ENCODE data around the gene CASP1.
"Not testable (repeated sequence)": the region's sequence is repeated elsewhere in the genome, so short reads cannot be mapped to it uniquely, and the experiment has no call there.

CASP1 gene

GRCh38 chr11:105045676-105046296, 10.8 kb upstream of the CASP1 start:
- DNase-seq (ENCODE audit: low read depth, low spot score) = no peak

- not testable (repeated sequence) for DNase-seq (ENCODE audit: low read depth, low spot score)
Measured at GRCh38 chr11:105044557-105045524, 9.9 kb upstream of the CASP1 start, which contains the start of gene CARD16. CARD16 (minus strand) TSS chr11:105045335; CDS start chr11:105045297, 38 bp downstream.

GRCh38 chr11:105042178-105042577, 7.2 kb upstream of the CASP1 start:
- no peak for DNase-seq (ENCODE audit: low read depth, low spot score)

GRCh38 chr11:105040703-105041102, 5.8 kb upstream of the CASP1 start:
- DNase-seq (ENCODE audit: low read depth, low spot score) = no peak

DNA sequence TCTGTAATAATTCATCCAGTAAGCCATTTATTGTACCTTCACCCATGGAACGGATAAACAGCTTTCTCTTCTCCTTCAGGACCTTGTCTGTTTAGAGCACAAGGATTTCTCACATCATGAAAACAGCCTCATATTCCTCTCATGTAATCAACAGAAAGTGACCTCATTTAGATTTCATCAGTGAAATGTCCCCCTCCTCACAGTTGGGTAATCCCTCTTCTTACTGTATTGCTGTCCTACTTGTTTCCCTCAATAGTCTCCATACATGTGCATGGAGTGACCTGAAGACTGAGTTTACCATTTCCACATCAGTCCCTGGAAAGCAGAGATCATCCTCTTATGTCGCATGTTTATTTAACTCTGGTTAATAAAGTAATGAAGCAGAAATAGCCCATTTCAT, 556 bp downstream of the CASP1 start:
- DNase-seq (ENCODE audit: low read depth, low spot score) = not testable (repeated sequence)

- DNase-seq (ENCODE audit: low read depth, low spot score) = no peak
Measured at GRCh38 chr11:105033781-105034180, 1.2 kb downstream of the CASP1 start.

DNA sequence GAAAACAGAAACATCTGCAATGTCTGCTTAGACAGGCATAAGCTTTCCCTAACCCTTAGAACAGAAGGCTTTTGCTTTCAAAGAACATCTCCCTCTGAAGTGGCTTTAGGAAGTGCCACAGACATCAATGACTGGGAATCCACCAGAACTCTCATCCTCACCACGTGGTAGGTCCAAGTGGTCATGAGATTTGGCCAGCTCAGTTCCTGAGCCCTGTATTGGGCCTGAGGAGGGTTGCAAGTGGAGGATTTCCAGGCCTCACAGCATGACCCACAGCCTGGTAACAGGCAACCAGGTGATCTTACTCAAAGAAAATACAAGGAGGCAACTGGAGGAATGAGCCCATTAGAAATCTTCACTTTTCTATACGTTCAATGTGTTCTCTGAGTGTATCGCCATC, 1.6 kb downstream of the CASP1 start:
- no peak for DNase-seq (ENCODE audit: low read depth, low spot score)

GRCh38 chr11:105032495-105032894, 2.4 kb downstream of the CASP1 start:
- no peak for DNase-seq (ENCODE audit: low read depth, low spot score)

DNA sequence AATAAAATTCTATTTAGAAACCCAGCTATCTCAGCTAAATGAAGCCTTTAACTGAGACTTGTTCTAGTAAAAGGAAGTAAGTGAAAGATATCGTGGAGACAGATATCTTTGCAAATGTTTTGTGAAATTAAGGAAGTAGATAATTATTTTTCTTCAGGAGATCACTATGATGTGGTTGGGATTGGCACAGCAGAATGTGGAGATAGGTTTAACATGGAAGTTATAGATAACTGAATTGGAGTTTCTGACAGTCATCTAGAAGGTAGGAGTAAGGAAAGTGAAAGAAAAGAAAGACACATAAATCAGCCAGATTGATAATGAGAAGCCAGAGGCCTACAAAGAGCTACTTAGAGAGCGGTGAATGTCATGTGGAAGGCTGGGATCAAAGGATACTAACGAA, 7.3 kb downstream of the CASP1 start:
- no peak for DNase-seq (ENCODE audit: low read depth, low spot score)

- no peak for DNase-seq (ENCODE audit: low read depth, low spot score)
Measured at GRCh38 chr11:105024394-105024793, 10.6 kb downstream of the CASP1 start.

- DNase-seq (ENCODE audit: low read depth, low spot score) = no peak
Measured at GRCh38 chr11:105023003-105023402, 11.9 kb downstream of the CASP1 start, which contains the start of gene CASP5. CASP5 (minus strand) TSS chr11:105023168; CDS start chr11:105023136, 32 bp downstream.

DNA sequence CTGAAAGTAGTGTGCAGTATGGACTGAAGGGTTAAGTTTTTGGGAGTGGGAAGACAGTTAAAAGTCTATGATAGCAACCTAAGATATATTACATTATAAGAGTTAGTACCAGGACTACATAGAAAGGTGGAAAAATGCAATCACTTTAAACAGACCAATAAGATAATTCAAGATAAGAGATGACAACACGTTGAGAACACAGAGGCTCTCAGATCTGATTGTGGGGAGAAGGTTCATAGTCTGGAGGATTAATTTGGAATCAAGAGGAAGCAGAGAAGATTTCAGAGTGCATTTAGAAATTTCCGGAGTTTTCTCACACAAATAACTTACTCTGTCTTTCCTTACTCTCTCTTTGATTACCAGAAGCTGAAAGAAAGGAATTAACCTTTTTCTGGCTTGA, 12.4 kb downstream of the CASP1 start:
- no peak for DNase-seq (ENCODE audit: low read depth, low spot score)

DNA sequence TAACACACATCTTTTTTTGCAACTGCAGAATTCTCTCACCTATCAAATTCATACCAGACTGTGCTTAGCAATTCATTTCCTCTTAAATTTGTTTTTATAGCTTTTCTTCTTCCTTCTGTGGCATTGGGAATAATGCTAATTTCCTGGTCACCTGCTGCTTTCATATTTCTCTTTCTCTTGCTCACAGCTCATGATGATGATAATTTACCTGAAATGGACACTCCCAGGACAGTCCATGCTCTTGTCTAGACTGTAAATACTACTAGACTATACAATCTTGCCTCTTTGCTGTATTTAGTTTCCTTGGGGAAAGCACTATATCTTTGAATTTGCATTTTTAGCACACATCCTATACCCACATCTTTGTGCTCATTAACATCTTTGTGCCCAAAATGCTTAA, 27.5 kb downstream of the CASP1 start:
- DNase-seq (ENCODE audit: low read depth, low spot score) = no peak

DNA sequence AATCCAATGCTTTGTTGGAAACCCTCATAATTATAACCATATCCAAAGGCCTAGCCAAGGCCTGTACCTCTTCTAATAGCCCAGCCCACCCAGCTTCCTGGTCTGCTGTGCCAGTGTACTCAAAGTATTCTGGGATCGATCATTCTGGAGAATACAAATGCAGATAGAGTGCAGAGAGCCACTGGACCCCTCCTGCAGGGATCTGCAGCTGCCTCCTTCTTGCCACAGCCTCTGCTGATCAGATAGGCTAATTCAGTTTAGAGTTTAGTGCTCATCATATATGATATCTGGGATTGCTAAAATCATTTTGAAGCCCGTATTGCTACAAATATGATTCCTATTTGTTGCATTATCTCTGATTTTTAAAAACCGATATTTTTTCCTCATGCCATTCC, 29.5 kb downstream of the CASP1 start:
- DNase-seq (ENCODE audit: low read depth, low spot score) = no peak

DNA sequence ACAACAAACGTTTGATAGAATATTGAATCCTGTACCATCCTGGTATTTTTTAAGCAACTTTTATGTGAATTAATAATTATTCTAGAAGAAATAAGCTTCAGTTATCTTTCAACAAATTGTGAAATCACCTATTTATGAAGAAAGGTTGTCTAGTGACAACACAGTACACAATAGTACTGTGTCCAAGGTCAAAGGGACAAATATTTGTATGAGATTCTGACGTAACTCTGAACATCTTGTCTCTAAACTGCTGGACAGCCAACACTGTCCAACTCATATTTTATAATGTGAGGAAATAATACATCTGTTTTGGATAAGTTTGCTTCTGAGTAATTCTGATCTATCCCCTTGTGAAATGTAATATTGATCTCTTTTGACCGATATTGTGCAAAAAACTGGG, 30.9 kb downstream of the CASP1 start:
- DNase-seq (ENCODE audit: low read depth, low spot score) = no peak

- DNase-seq (ENCODE audit: low read depth, low spot score) = no peak
Measured at GRCh38 chr11:105003151-105003550, 31.8 kb downstream of the CASP1 start.

DNA sequence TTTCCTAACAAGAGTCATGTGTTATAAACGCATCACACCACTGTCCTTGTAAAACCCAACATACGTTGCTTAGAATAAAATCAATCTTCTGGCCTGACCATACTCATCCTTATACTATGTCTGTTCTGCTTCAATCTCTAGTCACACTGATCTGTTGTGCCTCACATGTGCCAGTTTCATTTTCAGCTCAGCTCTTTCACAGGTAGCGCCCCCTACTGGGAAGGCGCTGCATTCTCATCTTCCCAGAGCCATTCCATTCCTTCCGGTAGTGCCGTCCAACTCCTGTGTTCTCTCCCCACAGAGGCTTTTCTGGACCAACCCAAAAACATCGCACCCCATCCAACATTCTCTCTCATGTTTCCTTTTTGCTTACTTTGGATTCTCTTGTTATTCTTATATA, 34.1 kb downstream of the CASP1 start:
- DNase-seq (ENCODE audit: low read depth, low spot score) = peak; percentile 8

DNA sequence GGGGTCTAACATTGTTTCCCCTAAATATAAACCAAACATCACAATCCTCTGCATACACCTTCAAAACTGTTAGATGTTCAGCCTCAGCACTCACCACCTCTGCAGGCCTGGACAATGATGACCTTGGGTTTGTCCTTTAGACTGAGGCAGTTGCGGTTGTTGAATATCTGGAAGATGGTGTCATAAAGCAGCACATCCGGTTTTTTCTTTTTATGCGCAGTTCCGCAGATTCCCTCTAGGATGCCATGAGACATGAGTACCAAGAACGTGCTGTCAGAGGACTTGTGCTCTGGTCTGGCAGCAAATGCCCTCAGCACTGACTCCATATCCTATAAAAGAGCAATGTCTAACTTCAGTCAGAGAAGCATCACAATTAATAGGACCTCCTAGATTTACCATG, 34.8 kb downstream of the CASP1 start:
- DNase-seq (ENCODE audit: low read depth, low spot score) = no peak

GRCh38 chr11:104999721-105000120, 35.2 kb downstream of the CASP1 start:
- DNase-seq (ENCODE audit: low read depth, low spot score) = no peak

DNA sequence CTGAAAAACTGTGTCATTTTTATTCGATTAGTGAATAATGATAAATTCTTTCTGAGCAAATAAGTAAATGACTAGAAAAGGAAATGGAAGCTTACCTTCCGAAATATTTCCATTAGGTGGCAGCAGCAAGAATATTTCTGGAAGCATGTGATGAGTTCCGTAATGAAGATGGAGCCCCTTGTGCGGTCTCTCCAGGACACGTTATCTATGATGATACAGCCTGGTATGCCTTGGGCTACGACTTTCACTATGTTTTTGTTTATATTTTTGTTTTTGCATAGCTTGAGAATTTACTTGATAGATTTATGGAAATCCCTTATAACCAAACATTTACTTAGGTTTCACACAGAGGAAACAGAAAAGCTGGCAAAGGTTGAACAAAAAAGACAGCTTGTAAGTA, 37.7 kb downstream of the CASP1 start:
- DNase-seq (ENCODE audit: low read depth, low spot score) = no peak

GRCh38 chr11:104995001-104995408, 39.9 kb downstream of the CASP1 start:
- DNase-seq (ENCODE audit: low read depth, low spot score) = no peak

- DNase-seq (ENCODE audit: low read depth, low spot score) = no peak
Measured at GRCh38 chr11:104992781-104993180, 42.2 kb downstream of the CASP1 start.

GRCh38 chr11:104991994-104992393, 43.0 kb downstream of the CASP1 start:
- no peak for DNase-seq (ENCODE audit: low read depth, low spot score)

Data from activated CD4-positive, CD25-positive, alpha-beta regulatory T cell treated with anti-CD3 and anti-CD28 coated beads, Interleukin-2, amount 50 U/mL, for 16 hours (primary cell).